Skin epidermis (tissue), 12 donors: ENCODE data around the gene PIEZO1.

Experiments
- H3K27ac ChIP-seq, 21 experiments: fragments of 200-600 bp; sonication (generic) in 11 of 21; one replicate each; pipeline ENCODE4 v1.5.0; 2020; ENCODE audit warnings: mild to moderate bottlenecking in 3 of 21, inconsistent platforms in 2 of 21, moderate library complexity in 2 of 21
- H3K4me3 ChIP-seq, 7 experiments: fragments of 200-600 bp; sonication (generic) in 2 of 7; one replicate each; pipeline ENCODE4 v1.5.0; 2020; ENCODE audit warnings: inconsistent platforms in 2 of 7, mild to moderate bottlenecking in 2 of 7, moderate library complexity in 1 of 7

PIEZO1 gene

GRCh38 chr16:88816736-88817535 is 31.9 kb upstream of the PIEZO1 start:
- H3K4me3 ChIP-seq = no peak overlapping the region
- no peak overlapping the region for H3K27ac ChIP-seq

DNA sequence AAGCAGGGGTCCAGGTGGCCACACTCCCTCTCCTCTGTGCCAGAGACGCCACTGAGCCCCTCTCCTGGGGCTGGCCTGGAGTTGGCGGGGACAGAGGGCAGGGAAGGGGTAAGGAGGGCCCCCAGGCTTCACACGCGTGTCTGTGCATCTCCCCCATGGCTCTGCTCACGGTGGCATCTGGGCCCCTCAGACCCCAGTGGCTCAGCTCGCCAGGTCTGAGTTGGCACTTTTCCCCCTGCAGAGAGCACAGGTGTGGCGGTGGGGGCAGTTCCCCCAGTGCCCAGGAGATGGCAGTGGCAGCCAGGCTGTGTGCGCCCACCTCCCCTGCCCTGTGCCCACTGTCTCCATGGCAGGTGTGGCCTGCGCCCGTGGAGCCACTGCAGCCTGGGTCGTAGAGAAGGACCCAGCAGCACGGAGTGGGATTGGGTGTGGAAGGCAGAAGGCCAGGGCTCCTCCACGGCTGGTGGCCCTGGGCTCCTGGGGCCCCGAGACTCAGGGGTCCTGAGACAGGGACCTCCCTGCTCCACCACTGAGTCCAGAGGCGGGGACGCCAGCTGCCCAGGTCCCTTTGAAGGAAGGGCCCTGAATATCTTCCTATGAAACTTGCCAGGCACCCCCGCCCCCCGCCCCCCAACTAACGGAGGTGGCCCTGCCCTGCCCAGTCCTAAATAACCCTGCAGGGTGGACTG is 31.0 kb upstream of the PIEZO1 start:
- no peak overlapping the region for H3K27ac ChIP-seq
- no peak overlapping the region for H3K4me3 ChIP-seq

DNA sequence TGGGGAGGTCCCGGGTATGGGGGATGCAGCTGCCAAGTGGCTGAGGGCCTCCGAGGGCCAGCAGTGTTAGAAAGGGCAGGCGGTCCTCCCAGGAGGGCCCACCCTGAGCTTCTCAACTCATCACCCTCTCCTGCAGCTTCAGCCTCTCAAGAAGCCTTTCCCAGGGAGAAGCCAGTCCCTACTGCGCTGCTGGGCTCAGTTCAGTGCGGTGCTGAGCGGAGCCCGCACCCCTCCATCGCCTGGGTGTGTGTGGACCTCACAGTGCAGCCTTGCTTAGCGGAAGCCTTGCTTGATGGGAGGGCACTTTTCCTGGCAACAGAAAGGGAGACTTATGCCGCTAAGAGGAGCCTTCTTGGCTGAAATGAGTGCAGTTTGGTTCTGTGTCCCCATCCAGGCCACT is 30.2 kb upstream of the PIEZO1 start:
- no peak overlapping the region for H3K4me3 ChIP-seq

GRCh38 chr16:88814144-88814502 is 29.1 kb upstream of the PIEZO1 start:
- Histone ChIP-seq H3K27ac (no peak overlapping the region), H3K4me3 (no peak overlapping the region)

More for the DNA sequence above, 30.2 kb upstream of the PIEZO1 start:
- no peak overlapping the region for H3K27ac ChIP-seq

DNA sequence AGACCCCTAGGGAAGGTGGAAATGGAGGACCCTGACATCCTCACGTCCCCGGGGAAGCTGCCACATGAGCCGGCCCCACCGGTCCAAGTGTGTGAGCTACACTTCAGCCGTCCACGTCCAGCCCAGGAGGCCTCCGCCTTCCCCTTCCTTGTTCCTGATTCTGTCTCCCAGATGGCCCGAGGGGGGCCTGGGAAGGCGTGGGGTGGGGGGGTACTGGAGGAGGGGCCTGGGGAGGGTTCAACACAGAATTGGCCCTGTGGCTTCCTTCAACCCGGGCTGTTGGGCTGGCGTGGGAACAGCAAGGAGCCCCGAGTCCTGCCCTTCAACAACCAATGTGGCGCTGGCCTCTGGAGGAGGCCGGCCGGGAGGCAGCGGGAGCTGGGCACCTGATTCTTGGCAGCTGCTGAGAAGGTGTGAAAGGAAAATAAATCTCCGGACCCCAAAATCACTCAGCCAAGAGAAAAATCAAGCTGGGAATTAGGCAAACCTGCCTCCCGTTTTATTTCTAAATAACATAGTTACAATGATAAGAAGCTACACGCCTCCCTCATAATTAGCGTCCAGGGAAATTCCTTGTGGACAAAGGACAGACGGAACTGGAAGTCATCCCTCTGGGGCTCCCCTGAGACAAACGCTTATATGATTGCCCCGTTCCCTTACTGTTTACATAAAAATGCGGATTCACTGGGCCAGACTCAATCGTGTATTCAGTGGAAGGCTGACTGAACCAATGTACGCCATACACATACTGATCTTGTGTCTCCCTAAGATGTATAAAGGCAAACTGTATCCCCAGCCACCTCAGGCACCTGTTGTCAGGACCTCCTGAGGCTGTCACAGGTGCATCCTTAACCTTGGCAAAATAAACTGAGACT is 28.5 kb upstream of the PIEZO1 start:
- H3K4me3 ChIP-seq = no peak overlapping the region
- H3K27ac ChIP-seq = peak overlapping the region in 6 of 21 experiments; percentile 89 to 98 (median 96)

DNA sequence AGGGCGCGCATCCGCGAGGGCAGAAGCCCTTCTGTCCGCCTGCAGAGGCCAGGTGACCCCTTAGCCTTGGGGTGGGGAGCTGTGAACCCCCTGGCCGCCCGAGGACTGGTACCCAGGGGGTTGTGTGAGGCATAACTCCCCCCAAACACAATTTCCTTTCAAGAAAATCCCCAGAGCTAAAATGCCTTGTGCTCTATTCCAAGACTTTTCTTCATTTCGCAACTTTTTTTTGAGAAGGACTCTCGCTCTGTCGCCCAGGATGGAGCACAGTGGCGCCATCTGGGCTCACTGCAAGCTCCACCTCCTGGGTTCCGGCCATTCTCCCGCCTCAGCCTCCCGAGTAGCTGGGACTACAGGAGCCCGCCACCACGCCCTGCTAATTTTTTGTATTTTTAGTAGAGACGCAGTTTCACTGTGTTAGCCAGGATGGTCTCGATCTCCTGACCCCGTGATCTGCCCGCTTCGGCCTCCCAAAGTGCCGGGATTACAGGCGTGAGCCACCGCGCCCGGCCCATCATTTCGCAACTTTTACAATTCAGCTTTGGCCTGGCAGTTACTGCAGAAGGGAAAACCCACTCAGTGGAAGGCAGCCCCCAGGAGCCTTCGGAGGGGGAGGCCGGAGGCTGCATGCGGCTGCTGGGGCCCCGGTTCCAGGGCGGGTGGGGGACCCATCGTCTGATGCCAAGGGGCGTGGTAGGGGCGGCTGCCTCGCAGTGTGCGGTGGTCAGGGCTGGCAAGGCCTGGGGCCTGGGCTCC is 27.7 kb upstream of the PIEZO1 start:
- H3K27ac ChIP-seq = peak overlapping the region in 20 of 21 experiments; percentile 87 to 99 (median 96)
- peak overlapping the region; percentile 41 to 89 (median 77) for H3K4me3 ChIP-seq

DNA sequence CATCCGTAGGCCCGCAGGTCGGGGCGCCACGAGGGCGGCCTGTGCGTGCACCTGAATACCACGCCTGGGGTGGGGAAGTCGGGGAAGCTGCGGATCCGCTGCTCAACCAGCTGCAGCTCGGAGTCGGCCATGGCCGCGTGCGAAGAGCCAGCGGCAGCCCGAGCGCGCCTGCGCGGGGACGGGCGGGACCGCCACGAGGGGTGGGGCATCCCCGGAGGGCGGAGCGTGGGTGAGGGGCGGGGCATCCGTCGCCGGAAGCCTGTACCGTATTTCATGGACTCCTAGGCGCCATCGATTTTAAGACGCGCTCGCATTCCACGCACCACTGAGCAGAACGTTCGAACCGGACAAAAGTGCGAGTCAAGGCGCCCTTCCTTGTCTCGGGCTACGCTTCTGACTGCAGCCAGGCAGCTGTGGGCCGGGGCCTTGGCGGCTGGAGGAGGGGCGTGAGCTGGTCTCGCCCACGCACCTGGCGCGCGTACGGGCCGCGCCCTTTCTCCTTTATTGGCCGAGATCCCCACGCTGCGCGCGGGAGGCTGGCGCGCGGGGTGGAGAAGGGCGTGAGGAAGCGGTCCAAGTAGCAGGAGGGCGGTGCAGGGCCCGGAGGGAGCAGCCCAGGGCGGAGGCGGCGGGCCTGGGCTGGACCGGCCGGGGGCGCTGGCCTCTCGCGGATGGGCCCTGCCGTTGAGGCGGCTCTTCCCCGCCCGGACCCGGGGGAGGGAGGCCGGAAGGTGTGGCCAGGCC is 26.9 kb upstream of the PIEZO1 start, which contains the start of gene APRT:
Gene APRT (minus strand): TSS at position 160 of the 744 bp plus-strand sequence. CDS start 29 bp downstream, at position 131.
- peak within 1 kb of the TSS; percentile 83 to 99 (median 95) for H3K27ac ChIP-seq
- H3K4me3 ChIP-seq = peak within 1 kb of the TSS; percentile 41 to 89 (median 77)

DNA sequence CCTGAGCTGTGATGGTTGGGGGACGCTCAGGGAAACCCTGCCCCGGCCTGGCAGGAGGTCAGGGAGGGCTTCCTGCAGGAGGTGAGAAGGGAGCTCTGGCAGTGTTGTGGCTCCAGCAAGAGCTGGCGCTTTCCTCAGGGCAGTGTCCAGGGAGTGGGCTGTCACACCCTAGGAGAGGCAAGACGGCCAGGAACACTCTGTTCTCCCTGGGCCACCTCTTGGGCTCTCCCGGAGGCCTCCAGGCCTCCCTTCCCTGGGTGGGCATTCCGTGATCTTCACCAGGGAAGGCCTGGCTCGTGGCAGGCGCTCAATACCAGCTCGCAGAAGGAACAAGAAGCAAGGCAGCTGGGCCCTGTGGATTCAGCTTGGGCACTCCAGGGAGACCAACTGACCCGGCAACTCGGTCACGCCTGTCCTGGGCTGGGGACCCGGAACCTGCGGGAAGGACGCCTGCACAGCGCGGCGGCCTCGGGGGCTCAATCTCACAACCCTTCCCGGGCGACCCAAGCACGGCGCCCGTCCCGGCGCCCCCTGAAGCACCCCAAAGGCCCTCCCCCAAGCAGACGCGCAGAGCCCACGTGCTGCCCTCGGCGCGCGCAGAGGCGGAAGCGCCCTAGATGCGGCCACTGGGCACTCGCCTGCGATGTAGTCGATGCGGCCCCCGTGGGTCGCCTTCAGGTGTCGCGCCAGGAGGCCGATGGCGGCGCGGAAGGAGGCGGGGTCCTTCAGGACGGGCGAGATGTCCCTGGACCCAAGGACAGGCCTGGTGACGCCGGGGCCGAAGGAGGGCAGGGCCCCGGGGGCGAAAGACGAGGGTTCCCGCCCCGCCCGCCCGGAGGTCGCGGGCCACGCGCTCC is 26.1 kb upstream of the PIEZO1 start:
- Histone ChIP-seq H3K4me3 (peak overlapping the region; percentile 41 to 89 (median 77)), H3K27ac (peak overlapping the region; percentile 83 to 99 (median 95))

- peak overlapping the region in 19 of 21 experiments; percentile 87 to 99 (median 96) for H3K27ac ChIP-seq
- H3K4me3 ChIP-seq = peak overlapping the region; percentile 41 to 89 (median 77)
Observed at GRCh38 chr16:88810166-88810911, 25.3 kb upstream of the PIEZO1 start.

DNA sequence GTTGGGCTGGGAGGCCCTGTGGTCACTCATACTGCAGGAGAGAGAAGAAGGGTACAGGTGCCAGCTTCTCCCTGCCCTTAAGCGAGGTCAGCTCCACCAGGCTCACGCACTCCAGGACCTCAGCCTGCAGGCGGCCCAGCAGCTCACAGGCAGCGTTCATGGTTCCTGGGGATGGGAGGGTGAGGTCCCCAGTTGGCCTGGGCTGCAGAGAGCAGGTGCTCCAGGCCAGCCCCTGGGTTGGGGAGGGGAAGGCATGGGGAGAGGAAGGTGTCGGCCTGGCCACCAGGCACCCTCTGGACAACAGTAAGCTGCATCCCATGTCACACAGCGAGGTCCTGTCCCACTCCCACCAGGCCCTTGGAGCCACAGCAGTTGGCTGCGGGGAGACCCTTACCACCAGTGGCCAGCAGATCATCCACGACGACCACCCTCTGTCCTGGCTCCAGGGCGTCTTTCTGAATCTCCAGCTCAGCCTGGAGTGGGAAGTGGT is 24.7 kb upstream of the PIEZO1 start:
- Histone ChIP-seq H3K27ac (peak overlapping the region in 6 of 21 experiments; percentile 89 to 99 (median 95)), H3K4me3 (no peak overlapping the region)

DNA sequence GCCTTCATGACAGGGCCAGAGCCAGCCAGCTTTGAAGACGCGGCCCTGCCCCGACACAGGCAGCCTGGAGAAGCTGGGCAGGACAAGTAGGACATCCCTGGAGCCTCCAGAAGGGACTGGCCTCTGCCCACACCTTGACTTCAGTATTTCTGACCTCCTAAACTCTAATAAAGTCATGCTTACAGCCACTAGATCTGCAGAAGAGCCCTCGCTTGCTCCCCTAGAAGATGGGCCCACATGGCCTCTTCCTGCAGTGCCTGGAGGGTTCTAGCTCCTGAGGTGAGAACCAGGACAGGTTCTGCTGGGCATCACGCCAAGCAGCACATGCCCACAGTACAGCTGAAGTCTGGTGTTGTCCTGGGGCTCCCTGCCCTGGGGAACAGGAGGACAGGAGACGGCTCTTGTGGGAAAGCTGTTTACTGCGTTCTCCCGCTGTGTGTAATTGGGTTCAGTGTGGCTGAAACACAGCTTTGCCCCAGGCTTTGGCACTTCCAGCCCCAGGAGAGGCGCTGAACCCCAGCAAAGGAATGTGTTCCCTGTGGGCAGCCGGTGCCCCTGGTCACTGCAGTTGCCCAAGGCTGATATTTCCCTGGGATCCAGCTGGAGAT is 24.2 kb upstream of the PIEZO1 start:
- Histone ChIP-seq H3K27ac (peak overlapping the region in 1 of 21 experiments; percentile 89), H3K4me3 (no peak overlapping the region)

DNA sequence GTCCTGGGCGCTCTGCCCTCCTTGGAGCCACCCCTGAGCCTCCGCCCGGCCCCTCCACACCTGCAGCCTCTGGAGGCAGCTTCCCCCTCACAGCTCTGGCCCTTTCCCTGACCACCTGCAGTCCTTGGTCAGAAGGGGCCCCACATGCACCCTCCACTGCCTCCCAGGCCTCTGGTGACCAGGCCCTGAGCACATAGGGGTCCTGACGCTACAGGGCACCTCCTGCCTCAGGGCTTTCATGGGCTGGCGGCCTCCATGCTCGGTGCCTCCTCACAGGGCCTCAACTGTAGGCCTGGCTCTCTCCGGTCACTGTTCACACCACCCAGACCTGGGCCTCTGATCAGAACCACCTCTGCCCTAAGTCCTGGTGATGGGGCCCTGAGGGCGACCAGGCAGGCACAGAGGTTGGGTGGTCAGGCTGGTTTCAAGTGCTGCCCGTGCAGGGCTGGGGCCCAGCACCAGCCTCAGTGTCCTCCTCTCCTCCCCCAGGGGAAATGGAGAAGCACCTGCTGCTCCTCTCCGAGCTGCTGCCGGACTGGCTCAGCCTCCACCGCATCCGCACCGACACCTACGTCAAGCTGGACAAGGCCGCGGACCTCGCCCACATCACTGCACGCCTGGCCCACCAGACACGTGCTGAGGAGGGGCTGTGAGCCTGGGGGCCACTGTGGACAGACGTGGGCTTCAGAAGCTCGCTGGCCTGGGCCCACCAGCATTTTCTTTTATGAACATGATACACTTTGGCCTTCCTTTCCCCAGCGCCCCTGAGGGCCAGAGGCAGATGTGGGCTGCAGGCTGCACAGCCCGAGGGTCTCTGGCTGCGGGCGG is 22.8 kb upstream of the PIEZO1 start:
- no peak overlapping the region for H3K4me3 ChIP-seq
- no peak overlapping the region for H3K27ac ChIP-seq

DNA sequence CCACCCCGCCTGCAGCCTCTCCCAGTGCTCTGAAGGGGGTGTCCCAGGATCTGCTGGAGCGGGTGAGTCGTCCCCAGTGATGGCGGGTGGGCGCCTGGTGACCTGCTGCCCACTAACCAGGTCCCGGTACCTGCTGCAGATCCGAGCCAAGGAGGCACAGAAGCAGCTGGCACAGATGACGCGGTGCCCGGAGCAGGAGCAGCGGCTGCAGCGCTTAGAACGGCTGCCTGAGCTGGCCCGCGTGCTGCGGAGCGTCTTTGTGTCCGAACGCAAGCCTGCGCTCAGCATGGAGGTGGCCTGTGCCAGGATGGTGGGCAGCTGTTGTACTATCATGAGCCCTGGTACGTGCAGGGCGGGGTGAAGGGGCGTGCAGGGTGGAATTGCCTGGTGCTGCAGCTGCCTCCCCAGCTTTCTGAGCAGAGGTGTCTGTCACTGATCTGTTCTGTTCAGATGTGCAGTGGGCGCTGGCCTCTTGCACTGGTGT is 22.2 kb upstream of the PIEZO1 start:
- Histone ChIP-seq H3K4me3 (no peak overlapping the region), H3K27ac (no peak overlapping the region)

GRCh38 chr16:88806491-88807111 is 21.6 kb upstream of the PIEZO1 start:
- H3K4me3 ChIP-seq = no peak overlapping the region
- H3K27ac ChIP-seq = no peak overlapping the region

GRCh38 chr16:88805887-88806393 is 20.9 kb upstream of the PIEZO1 start:
- no peak overlapping the region for H3K4me3 ChIP-seq
- H3K27ac ChIP-seq = no peak overlapping the region
